DOHH2 (cell line): ENCODE measurements around the gene NET1.

Experiments
- CTCF ChIP-seq: fragments of 200-600 bp; sonication (generic); IDR thresholded peaks from one replicate; pipeline ENCODE4 v1.5.1; 2014; ENCODE audit warnings: antibody characterized with exemption, mild to moderate bottlenecking, low read depth, low read length; ENCODE audit not compliant: poor library complexity, severe bottlenecking
- EZH2phosphoT487 ChIP-seq: fragments of 200-600 bp; sonication (generic); IDR thresholded peaks from 2 replicates; pipeline ENCODE4 v1.6.1; 2017; ENCODE audit warnings: borderline replicate concordance, mild to moderate bottlenecking, antibody characterized with exemption, low read length, moderate library complexity, mixed read lengths

- no peak for TF ChIP-seq CTCF
- no peak for TF ChIP-seq EZH2phosphoT487
Measured at GRCh38 chr10:5485948-5486852, 73.8 kb downstream of the NET1 start.
